H1 (cell line): ENCODE data around the gene DENND10. TPM values are rescaled to one million over a fixed set of nuclear protein-coding genes. Genes with fewer than 3 reads are reported as not detected.
"Not testable (repeated sequence)": the region's sequence is repeated elsewhere in the genome, so short reads cannot be mapped to it uniquely, and the experiment has no call there.

Experiments used
- CTCF ChIA-PET: fragments of 300-600 bp; sonication (Branson Sonifier 250); formaldehyde crosslinking; loops from one replicate; lab custom pipeline; 2021; ENCODE audit not compliant: partially characterized antibody; lab: Charles Lee
- POLR2A ChIA-PET: fragments of 300-600 bp; sonication (Branson Sonifier 250); formaldehyde crosslinking; loops from one replicate; lab custom pipeline; 2021; ENCODE audit warnings: inconsistent platforms; ENCODE audit not compliant: partially characterized antibody; lab: Charles Lee
- DNase-seq, 2 experiments: peaks; one replicate each; pipeline versions ENCODE4 v3.0.0 to v3.0.0-alpha.2; 2010 to 2022; ENCODE audit warnings: low spot score in 2 of 2, low read depth in 1 of 2, mixed read lengths in 1 of 2
- FAIRE-seq: peaks from 2 replicates; lab custom pipeline; 2011; peaks lifted over from hg19 to GRCh38; lab: Jason Lieb, UNC
- H2AFZ ChIP-seq: 2 replicates; pipeline ENCODE4 v1.8.1; 2012; ENCODE audit warnings: low read length, inconsistent platforms
- H2AK5ac ChIP-seq: 2 replicates; pipeline ENCODE4 v1.6.1; 2013; ENCODE audit warnings: low read depth, low read length
- H2BK120ac ChIP-seq: replicated peaks from 2 replicates; pipeline ENCODE3; 2013; ENCODE audit warnings: low read depth, low read length, inconsistent platforms
- H2BK12ac ChIP-seq: 2 replicates; pipeline ENCODE4 v1.6.1; 2013; ENCODE audit warnings: low read depth, low read length
- H2BK15ac ChIP-seq: 2 replicates; pipeline ENCODE4 v1.6.1; 2013; ENCODE audit warnings: low read length
- H2BK20ac ChIP-seq: 2 replicates; pipeline ENCODE4 v1.6.1; 2013; ENCODE audit warnings: low read length
- H2BK5ac ChIP-seq: 2 replicates; pipeline ENCODE4 v1.6.1; 2013; ENCODE audit warnings: low read depth, low read length
- H3K14ac ChIP-seq: 2 replicates; pipeline ENCODE4 v1.6.1; 2013; ENCODE audit warnings: inconsistent platforms; ENCODE audit not compliant: insufficient read length
- H3K18ac ChIP-seq: 2 replicates; pipeline ENCODE4 v1.6.1; 2013; ENCODE audit warnings: low read length; ENCODE audit errors: extremely low read depth
- H3K23ac ChIP-seq: 2 replicates; pipeline ENCODE4 v1.6.1; 2013; ENCODE audit warnings: inconsistent platforms; ENCODE audit not compliant: insufficient read length
- H3K23me2 ChIP-seq: 2 replicates; pipeline ENCODE4 v1.6.1; 2013; ENCODE audit warnings: low read depth, low read length
- H3K27ac ChIP-seq: 2 replicates; pipeline ENCODE4 v1.6.1; 2011; ENCODE audit warnings: low read depth, low read length, inconsistent platforms
- H3K27me3 ChIP-seq, 4 experiments: replicated peaks in 1 of 4; 1 replicate in 1 of 4; 2 replicates in 3 of 4; pipeline versions ENCODE4 v1.6.1 to v1.8.1; 2011 to 2013; ENCODE audit warnings: low read length in 3 of 4, mild to moderate bottlenecking in 3 of 4, inconsistent platforms in 2 of 4, mixed read lengths in 2 of 4, moderate library complexity in 1 of 4; ENCODE audit not compliant: control insufficient read depth in 3 of 4, insufficient read depth in 3 of 4; ENCODE audit errors: extremely low read depth in 1 of 4
- H3K36me3 ChIP-seq, 4 experiments: 2 replicates each; pipeline versions ENCODE4 v1.6.1 to v1.8.1; 2011 to 2013; ENCODE audit warnings: mild to moderate bottlenecking in 4 of 4, low read length in 3 of 4, moderate library complexity in 2 of 4, control low read depth in 1 of 4, inconsistent platforms in 1 of 4; ENCODE audit not compliant: insufficient read depth in 4 of 4, control insufficient read depth in 2 of 4
- H3K4ac ChIP-seq: replicated peaks from 2 replicates; pipeline ENCODE3; 2013; ENCODE audit warnings: low read length, low read depth, mixed read lengths, inconsistent platforms; ENCODE audit not compliant: insufficient read length
- H3K4me1 ChIP-seq, 4 experiments: replicated peaks in 1 of 4; 1 replicate in 1 of 4; 2 replicates in 3 of 4; pipeline versions ENCODE4 v1.6.1 to v1.8.1; 2011 to 2013; ENCODE audit warnings: low read length in 3 of 4, inconsistent platforms in 2 of 4, mixed read lengths in 1 of 4; ENCODE audit not compliant: insufficient read depth in 4 of 4, control insufficient read depth in 3 of 4
- H3K4me2 ChIP-seq, 2 experiments: 2 replicates each; pipeline versions ENCODE4 v1.6.1 to v1.8.1; 2011 to 2013; ENCODE audit warnings: low read depth in 2 of 2, low read length in 2 of 2, control low read depth in 1 of 2, inconsistent platforms in 1 of 2, mild to moderate bottlenecking in 1 of 2; ENCODE audit not compliant: insufficient read depth in 1 of 2
- H3K4me3 ChIP-seq, 4 experiments: fragments of 200-600, 300-600 bp in 1 of 4; sonication (generic), shearing (Covaris generic), sonication (Bioruptor Twin) in 1 of 4; 2 replicates each; pipeline versions ENCODE4 v1.5.1 to v1.8.1; 2011 to 2016; ENCODE audit warnings: low read length in 4 of 4, low read depth in 3 of 4, control low read depth in 2 of 4, inconsistent platforms in 2 of 4, mild to moderate bottlenecking in 2 of 4, mixed read lengths in 1 of 4, moderate library complexity in 1 of 4; ENCODE audit not compliant: insufficient read depth in 2 of 4; ENCODE audit errors: extremely low read depth in 1 of 4
- H3K56ac ChIP-seq: replicated peaks from 2 replicates; pipeline ENCODE3; 2013; ENCODE audit warnings: low read depth, mild to moderate bottlenecking, mixed read lengths, low read length, inconsistent platforms; ENCODE audit not compliant: insufficient read length
- H3K79me1 ChIP-seq: 2 replicates; pipeline ENCODE4 v1.6.1; 2013; ENCODE audit warnings: low read depth, low read length, control low read depth
- H3K79me2 ChIP-seq, 2 experiments: 2 replicates each; pipeline versions ENCODE4 v1.6.1 to v1.8.1; 2012 to 2013; ENCODE audit warnings: low read length in 2 of 2, mild to moderate bottlenecking in 2 of 2, inconsistent platforms in 1 of 2; ENCODE audit not compliant: insufficient read depth in 2 of 2, control insufficient read depth in 1 of 2
- H3K9ac ChIP-seq, 4 experiments: replicated peaks in 1 of 4; 1 replicate in 1 of 4; 2 replicates in 3 of 4; pipeline versions ENCODE4 v1.6.1 to v1.8.1; 2011 to 2013; ENCODE audit warnings: low read depth in 3 of 4, low read length in 3 of 4, control low read depth in 2 of 4, mild to moderate bottlenecking in 2 of 4, moderate library complexity in 2 of 4, inconsistent platforms in 1 of 4; ENCODE audit errors: extremely low read depth in 1 of 4
- H3K9me3 ChIP-seq, 2 experiments: 2 replicates each; pipeline versions ENCODE4 v1.6.1 to v1.8.1; 2012 to 2013; ENCODE audit warnings: mild to moderate bottlenecking in 2 of 2, moderate library complexity in 2 of 2, control low read depth in 1 of 2, inconsistent platforms in 1 of 2, low read depth in 1 of 2, low read length in 1 of 2, mixed read lengths in 1 of 2; ENCODE audit not compliant: insufficient read depth in 2 of 2
- H4K20me1 ChIP-seq, 2 experiments: replicated peaks in 1 of 2; 2 replicates each; pipeline versions ENCODE3 to v1.8.1; 2011 to 2013; ENCODE audit warnings: inconsistent platforms in 2 of 2, low read length in 2 of 2, mild to moderate bottlenecking in 1 of 2; ENCODE audit not compliant: insufficient read depth in 2 of 2, control insufficient read depth in 1 of 2
- H4K5ac ChIP-seq: 2 replicates; pipeline ENCODE4 v1.6.1; 2013; ENCODE audit warnings: low read length, low read depth, mixed read lengths, inconsistent platforms; ENCODE audit not compliant: insufficient read length
- H4K8ac ChIP-seq: 2 replicates; pipeline ENCODE4 v1.8.0; 2013; ENCODE audit warnings: mild to moderate bottlenecking, moderate library complexity, low read length, inconsistent platforms; ENCODE audit not compliant: insufficient read depth; ENCODE audit errors: extremely low read depth
- H4K91ac ChIP-seq: replicated peaks from 2 replicates; pipeline ENCODE3; 2013; ENCODE audit warnings: low read length, mixed read lengths, inconsistent platforms; ENCODE audit not compliant: insufficient read length
- WGBS, 2 experiments: shearing (Covaris generic) in 1 of 2; methylation state at CpG; one replicate each; pipeline versions ENCODE4 v1.1.6 to v1.1.7; 2013 to 2015; ENCODE audit warnings: low lambda C conversion rate in 2 of 2, mixed read lengths in 2 of 2, inconsistent platforms in 1 of 2, low coverage in 1 of 2, missing lambda C conversion rate in 1 of 2; ENCODE audit not compliant: insufficient replicate concordance in 2 of 2, insufficient coverage in 1 of 2, insufficient read length in 1 of 2; ENCODE audit errors: extremely low coverage in 1 of 2, missing lambda C conversion rate in 1 of 2; 5-methylcytosine and 5-hydroxymethylcytosine counted together
- polyA plus RNA-seq, 7 experiments: library from polyadenylated mRNA; depleted of rRNA in 3 of 7; stranded (reverse) in 5 of 7; unstranded in 2 of 7; fragments of >200 nt in 5 of 7; fragments of 200-250 nt in 2 of 7; gene quantifications; 1 replicate in 5 of 7; 2 replicates in 1 of 7; 4 replicates in 1 of 7; pipeline versions ENCODE4 v1.2.1 to v1.2.3, GENCODE V29; 2011 to 2013; ENCODE audit warnings: missing spikeins in 2 of 7, mixed read lengths in 2 of 7
- total RNA-seq: library from RNA; stranded (reverse); fragmentation: NEBNext Ultra II Directional; extraction: Animal tissue kit (Norgen Biotek cat#: 25700); gene quantifications from 2 replicates; pipeline ENCODE4 v1.2.1, GENCODE V29; 2021

Gene DENND10
- total and polyA plus RNA-seq, 2 of the 8 experiments (the other 6 are each of a cell fraction or from before 2014, with no cell fraction given) = 49.3 to 64.4 TPM

- 92% methylated on average over 12 of the region's 12 CpGs; no CpG with 5 or more reads in 1 of the 2 experiments for WGBS, 2 experiments
- ChIA-PET CTCF (interaction anchor here (1.1 to 3.9 kb wide), 2 partner anchors 11 to 65 kb away, joined by 3 to 16 read pairs; no protein-coding TSS in a partner anchor), POLR2A (interaction anchor here (0.8 to 1.5 kb wide), 2 partner anchors 11 to 16 kb away, joined by 3 to 5 read pairs; partner anchors contain the start of gene EIF3A)
Measured at GRCh38 chr10:119096641-119097415, 7.1 kb upstream of the DENND10 start.

More at GRCh38 chr10:119096641-119097415, 7.1 kb upstream of the DENND10 start:
- not testable (repeated sequence) for H2BK15ac ChIP-seq, H3K4me1 ChIP-seq, H2AFZ ChIP-seq, H3K36me3 ChIP-seq, H3K4me3 ChIP-seq, DNase-seq, H3K27ac ChIP-seq, H4K20me1 ChIP-seq, H3K4ac ChIP-seq, H3K79me1 ChIP-seq, H2BK12ac ChIP-seq, H4K91ac ChIP-seq, H3K23me2 ChIP-seq, H3K18ac ChIP-seq, H3K14ac ChIP-seq, H2BK5ac ChIP-seq, H3K27me3 ChIP-seq, H3K9me3 ChIP-seq, FAIRE-seq, H3K79me2 ChIP-seq, H2BK120ac ChIP-seq, H3K23ac ChIP-seq, H2AK5ac ChIP-seq, H3K56ac ChIP-seq, H3K9ac ChIP-seq, H4K8ac ChIP-seq, H4K5ac ChIP-seq, H2BK20ac ChIP-seq, H3K4me2 ChIP-seq
